ENCODE measurements around the gene SLMAP. TPM values are rescaled to one million over a fixed set of nuclear protein-coding genes. Genes with fewer than 3 reads are reported as not detected.

Gene SLMAP
- total and polyA plus RNA-seq, 2 experiments from 2014 or later = 32.1 to 73.0 TPM

- Histone ChIP-seq H3K27ac (ENCODE audit: low read depth) (no peak overlapping the region; the same call in 1 of the 2 replicates), H3K36me3 (ENCODE audit: insufficient read depth) (no peaks in the 10 kb centered on the region), H3F3A (replicated peaks; ENCODE audit: low read depth) (no peaks in the 10 kb centered on the region), H3K4me1 (ENCODE audit: insufficient read depth) (peaks cover 12% of the 10 kb centered on the region), H3K4me3 (no peak overlapping the region), H3K79me2 (replicated peaks; ENCODE audit: insufficient read depth) (no peaks in the 10 kb centered on the region), H3K27me3 (ENCODE audit: insufficient read depth) (no peaks in the 10 kb centered on the region), H4K20me1 (replicated peaks; ENCODE audit: insufficient read depth) (no peaks in the 10 kb centered on the region), H3K4me2 (no peak overlapping the region), H3K9me2 (ENCODE audit: insufficient read depth) (no peaks in the 10 kb centered on the region), H2AFZ (no peak overlapping the region)
- Mint-ChIP-seq H3K27ac (no peak overlapping the region), H3K4me3 (no peak overlapping the region), H3K9me3 (no peaks in the 10 kb centered on the region), H3K27me3 (ENCODE audit: insufficient read depth, low read depth, poor library complexity) (peaks cover 10% of the 10 kb centered on the region), H3K36me3 (ENCODE audit: low read depth) (no peaks in the 10 kb centered on the region), H3K4me1 (peaks cover 24% of the 10 kb centered on the region)
- no peak for DNase-seq (ENCODE audit: low spot score)
- TF ChIP-seq, protein P1, sequence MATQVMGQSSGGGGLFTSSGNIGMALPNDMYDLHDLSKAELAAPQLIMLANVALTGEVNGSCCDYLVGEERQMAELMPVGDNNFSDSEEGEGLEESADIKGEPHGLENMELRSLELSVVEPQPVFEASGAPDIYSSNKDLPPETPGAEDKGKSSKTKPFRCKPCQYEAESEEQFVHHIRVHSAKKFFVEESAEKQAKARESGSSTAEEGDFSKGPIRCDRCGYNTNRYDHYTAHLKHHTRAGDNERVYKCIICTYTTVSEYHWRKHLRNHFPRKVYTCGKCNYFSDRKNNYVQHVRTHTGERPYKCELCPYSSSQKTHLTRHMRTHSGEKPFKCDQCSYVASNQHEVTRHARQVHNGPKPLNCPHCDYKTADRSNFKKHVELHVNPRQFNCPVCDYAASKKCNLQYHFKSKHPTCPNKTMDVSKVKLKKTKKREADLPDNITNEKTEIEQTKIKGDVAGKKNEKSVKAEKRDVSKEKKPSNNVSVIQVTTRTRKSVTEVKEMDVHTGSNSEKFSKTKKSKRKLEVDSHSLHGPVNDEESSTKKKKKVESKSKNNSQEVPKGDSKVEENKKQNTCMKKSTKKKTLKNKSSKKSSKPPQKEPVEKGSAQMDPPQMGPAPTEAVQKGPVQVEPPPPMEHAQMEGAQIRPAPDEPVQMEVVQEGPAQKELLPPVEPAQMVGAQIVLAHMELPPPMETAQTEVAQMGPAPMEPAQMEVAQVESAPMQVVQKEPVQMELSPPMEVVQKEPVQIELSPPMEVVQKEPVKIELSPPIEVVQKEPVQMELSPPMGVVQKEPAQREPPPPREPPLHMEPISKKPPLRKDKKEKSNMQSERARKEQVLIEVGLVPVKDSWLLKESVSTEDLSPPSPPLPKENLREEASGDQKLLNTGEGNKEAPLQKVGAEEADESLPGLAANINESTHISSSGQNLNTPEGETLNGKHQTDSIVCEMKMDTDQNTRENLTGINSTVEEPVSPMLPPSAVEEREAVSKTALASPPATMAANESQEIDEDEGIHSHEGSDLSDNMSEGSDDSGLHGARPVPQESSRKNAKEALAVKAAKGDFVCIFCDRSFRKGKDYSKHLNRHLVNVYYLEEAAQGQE (IDR thresholded peaks at IDR 0.05; ENCODE audit: unreplicated experiment) = no peak
- TF ChIP-seq STAT1 (IDR thresholded peaks at IDR 0.05; ENCODE audit: unreplicated experiment) = no peak
- ATAC-seq = no peak
Observed at GRCh38 chr3:57953576-57953975, 197.5 kb downstream of the SLMAP start.

DNA sequence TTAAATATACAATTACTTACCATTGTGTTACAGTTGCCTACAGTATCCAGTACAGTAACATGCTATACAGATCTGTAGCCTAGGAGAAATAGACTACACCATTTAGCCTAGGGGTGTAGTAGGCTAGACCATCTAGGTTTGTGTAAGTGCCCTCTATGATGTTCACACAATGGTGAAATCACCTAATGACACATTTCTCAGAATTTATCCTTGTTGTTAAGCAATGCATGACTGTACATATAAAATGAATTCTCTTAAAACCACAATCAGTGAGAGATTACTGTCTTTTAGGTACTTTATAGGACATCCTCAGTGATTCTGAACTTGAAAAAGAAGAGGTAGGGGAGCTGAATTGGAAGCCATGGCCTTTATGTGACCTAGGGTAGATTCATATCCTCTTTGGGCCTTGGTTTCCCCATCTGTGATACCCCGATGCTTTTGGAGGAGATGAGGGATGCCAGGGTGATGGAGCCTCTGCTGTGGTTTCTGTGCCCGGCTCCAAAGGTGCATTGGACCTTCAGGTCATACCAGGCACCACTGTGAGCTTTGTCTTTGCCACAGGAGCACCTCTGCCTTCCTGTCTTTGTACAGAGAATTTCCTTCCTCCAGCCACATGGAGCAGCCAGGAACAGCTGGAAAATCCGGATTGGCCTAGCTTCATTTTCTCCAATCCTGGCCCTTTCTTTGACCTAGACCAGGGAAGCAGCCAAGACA, 200.2 kb downstream of the SLMAP start:
- no peak for ATAC-seq
- H3K4me1 ChIP-seq (ENCODE audit: insufficient read depth) = peaks cover 9% of the 10 kb centered on the region; the same call in 1 of the 2 replicates
- peak overlapping the region; percentile 63 for H2AFZ ChIP-seq
- no peaks in the 10 kb centered on the region for H3K79me2 ChIP-seq (replicated peaks; ENCODE audit: insufficient read depth)
- H3K9me3 Mint-ChIP-seq = no peaks in the 10 kb centered on the region
- no peak overlapping the region for H3K4me2 ChIP-seq
- no peaks in the 10 kb centered on the region for H3K9me2 ChIP-seq (ENCODE audit: insufficient read depth)
- H4K20me1 ChIP-seq (replicated peaks; ENCODE audit: insufficient read depth) = no peaks in the 10 kb centered on the region
- no peaks in the 10 kb centered on the region for H3K27me3 ChIP-seq (ENCODE audit: insufficient read depth)
- no peak overlapping the region for H3K27ac Mint-ChIP-seq
- H3K27me3 Mint-ChIP-seq (ENCODE audit: insufficient read depth, low read depth, poor library complexity) = peaks cover 10% of the 10 kb centered on the region
- DNase-seq (ENCODE audit: low spot score) = peak; percentile 11
- no peak overlapping the region for H3K4me3 Mint-ChIP-seq
- H3K36me3 Mint-ChIP-seq (ENCODE audit: low read depth) = no peaks in the 10 kb centered on the region
- no peaks in the 10 kb centered on the region for H3K36me3 ChIP-seq (ENCODE audit: insufficient read depth)
- no peak overlapping the region for H3K4me3 ChIP-seq
- peaks cover 20% of the 10 kb centered on the region for H3K4me1 Mint-ChIP-seq
- H3K27ac ChIP-seq (ENCODE audit: low read depth) = no peak overlapping the region
- H3F3A ChIP-seq (replicated peaks; ENCODE audit: low read depth) = no peaks in the 10 kb centered on the region
- TF ChIP-seq, protein P2, sequence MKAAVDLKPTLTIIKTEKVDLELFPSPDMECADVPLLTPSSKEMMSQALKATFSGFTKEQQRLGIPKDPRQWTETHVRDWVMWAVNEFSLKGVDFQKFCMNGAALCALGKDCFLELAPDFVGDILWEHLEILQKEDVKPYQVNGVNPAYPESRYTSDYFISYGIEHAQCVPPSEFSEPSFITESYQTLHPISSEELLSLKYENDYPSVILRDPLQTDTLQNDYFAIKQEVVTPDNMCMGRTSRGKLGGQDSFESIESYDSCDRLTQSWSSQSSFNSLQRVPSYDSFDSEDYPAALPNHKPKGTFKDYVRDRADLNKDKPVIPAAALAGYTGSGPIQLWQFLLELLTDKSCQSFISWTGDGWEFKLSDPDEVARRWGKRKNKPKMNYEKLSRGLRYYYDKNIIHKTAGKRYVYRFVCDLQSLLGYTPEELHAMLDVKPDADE (IDR thresholded peaks at IDR 0.05) = no peak
- no peak for TF ChIP-seq POLR2AphosphoS5 (IDR thresholded peaks at IDR 0.05; ENCODE audit: low read depth)
- no peak for TF ChIP-seq EZH2phosphoT487 (IDR thresholded peaks at IDR 0.05; ENCODE audit: unreplicated experiment)
- no peak for TF ChIP-seq ZNF331 (CRISPR knock-in tag; IDR thresholded peaks at IDR 0.05; ENCODE audit: low read depth)
- no peak for TF ChIP-seq NANOG (IDR thresholded peaks at IDR 0.05; ENCODE audit: borderline replicate concordance)
- TF ChIP-seq, protein P3, sequence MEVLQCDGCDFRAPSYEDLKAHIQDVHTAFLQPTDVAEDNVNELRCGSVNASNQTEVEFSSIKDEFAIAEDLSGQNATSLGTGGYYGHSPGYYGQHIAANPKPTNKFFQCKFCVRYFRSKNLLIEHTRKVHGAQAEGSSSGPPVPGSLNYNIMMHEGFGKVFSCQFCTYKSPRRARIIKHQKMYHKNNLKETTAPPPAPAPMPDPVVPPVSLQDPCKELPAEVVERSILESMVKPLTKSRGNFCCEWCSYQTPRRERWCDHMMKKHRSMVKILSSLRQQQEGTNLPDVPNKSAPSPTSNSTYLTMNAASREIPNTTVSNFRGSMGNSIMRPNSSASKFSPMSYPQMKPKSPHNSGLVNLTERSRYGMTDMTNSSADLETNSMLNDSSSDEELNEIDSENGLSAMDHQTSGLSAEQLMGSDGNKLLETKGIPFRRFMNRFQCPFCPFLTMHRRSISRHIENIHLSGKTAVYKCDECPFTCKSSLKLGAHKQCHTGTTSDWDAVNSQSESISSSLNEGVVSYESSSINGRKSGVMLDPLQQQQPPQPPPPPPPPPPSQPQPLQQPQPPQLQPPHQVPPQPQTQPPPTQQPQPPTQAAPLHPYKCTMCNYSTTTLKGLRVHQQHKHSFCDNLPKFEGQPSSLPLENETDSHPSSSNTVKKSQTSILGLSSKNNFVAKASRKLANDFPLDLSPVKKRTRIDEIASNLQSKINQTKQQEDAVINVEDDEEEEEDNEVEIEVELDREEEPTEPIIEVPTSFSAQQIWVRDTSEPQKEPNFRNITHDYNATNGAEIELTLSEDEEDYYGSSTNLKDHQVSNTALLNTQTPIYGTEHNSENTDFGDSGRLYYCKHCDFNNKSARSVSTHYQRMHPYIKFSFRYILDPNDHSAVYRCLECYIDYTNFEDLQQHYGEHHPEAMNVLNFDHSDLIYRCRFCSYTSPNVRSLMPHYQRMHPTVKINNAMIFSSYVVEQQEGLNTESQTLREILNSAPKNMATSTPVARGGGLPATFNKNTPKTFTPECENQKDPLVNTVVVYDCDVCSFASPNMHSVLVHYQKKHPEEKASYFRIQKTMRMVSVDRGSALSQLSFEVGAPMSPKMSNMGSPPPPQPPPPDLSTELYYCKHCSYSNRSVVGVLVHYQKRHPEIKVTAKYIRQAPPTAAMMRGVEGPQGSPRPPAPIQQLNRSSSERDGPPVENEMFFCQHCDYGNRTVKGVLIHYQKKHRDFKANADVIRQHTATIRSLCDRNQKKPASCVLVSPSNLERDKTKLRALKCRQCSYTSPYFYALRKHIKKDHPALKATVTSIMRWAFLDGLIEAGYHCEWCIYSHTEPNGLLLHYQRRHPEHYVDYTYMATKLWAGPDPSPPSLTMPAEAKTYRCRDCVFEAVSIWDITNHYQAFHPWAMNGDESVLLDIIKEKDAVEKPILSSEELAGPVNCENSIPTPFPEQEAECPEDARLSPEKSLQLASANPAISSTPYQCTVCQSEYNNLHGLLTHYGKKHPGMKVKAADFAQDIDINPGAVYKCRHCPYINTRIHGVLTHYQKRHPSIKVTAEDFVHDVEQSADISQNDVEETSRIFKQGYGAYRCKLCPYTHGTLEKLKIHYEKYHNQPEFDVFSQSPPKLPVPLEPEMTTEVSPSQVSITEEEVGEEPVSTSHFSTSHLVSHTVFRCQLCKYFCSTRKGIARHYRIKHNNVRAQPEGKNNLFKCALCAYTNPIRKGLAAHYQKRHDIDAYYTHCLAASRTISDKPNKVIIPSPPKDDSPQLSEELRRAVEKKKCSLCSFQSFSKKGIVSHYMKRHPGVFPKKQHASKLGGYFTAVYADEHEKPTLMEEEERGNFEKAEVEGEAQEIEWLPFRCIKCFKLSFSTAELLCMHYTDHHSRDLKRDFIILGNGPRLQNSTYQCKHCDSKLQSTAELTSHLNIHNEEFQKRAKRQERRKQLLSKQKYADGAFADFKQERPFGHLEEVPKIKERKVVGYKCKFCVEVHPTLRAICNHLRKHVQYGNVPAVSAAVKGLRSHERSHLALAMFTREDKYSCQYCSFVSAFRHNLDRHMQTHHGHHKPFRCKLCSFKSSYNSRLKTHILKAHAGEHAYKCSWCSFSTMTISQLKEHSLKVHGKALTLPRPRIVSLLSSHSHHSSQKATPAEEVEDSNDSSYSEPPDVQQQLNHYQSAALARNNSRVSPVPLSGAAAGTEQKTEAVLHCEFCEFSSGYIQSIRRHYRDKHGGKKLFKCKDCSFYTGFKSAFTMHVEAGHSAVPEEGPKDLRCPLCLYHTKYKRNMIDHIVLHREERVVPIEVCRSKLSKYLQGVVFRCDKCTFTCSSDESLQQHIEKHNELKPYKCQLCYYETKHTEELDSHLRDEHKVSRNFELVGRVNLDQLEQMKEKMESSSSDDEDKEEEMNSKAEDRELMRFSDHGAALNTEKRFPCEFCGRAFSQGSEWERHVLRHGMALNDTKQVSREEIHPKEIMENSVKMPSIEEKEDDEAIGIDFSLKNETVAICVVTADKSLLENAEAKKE (CRISPR knock-in tag; IDR thresholded peaks at IDR 0.05) = no peak
- no peak for TF ChIP-seq STAT1 (IDR thresholded peaks at IDR 0.05; ENCODE audit: unreplicated experiment)
- TF ChIP-seq JUNB (IDR thresholded peaks at IDR 0.05; ENCODE audit: unreplicated experiment) = no peak
- no peak for TF ChIP-seq EZH2 (IDR thresholded peaks at IDR 0.05; ENCODE audit: low read depth, unreplicated experiment)
